Caki2 (cell line): Measurements from ENCODE around the gene BOD1L1. TPM values are rescaled to one million over a fixed set of nuclear protein-coding genes. Genes with fewer than 3 reads are reported as not detected.

Source experiments
- DNase-seq: peaks from one replicate; pipeline ENCODE4 v3.0.0-alpha.2; 2015; ENCODE audit warnings: low read depth
- in situ Hi-C: cut with HindIII; loops from 2 replicates; pipeline ENCODE4 v1.10.0; 2016; ENCODE audit warnings: low sequenced_read_pairs, low pct_unique_long_range_greater_than_20kb, mixed read lengths
- total RNA-seq: library from RNA; depleted of rRNA; stranded (reverse); fragments of >200 nt; shearing (Covaris generic); gene quantifications from 2 replicates; pipeline ENCODE4 v1.2.3, GENCODE V29; 2014; ENCODE audit warnings: low replicate concordance

The BOD1L1 gene
- total RNA-seq, 1 experiment from 2014 or later: 5.0 TPM

DNA sequence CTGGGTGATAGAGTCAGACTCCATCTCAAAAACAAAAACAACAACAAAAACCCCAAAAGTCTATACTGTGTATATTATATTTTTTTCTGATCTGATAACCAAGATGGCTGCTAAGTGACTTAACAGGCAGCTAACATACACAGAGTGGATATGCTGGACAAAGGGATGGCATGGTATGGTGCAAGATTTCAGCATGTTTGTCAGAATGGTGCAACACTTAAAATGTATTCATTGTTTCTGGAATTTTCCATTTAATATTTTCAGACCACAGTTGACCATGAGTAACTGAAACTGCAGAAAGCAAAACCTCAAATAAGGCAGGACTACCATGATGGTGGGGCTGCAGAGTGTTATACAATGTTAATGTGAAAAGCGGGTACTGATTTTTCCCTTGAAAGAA is 6.1 kb upstream of the BOD1L1 start:
- in situ Hi-C loops: no loop called here
- DNase-seq: no peak

DNA sequence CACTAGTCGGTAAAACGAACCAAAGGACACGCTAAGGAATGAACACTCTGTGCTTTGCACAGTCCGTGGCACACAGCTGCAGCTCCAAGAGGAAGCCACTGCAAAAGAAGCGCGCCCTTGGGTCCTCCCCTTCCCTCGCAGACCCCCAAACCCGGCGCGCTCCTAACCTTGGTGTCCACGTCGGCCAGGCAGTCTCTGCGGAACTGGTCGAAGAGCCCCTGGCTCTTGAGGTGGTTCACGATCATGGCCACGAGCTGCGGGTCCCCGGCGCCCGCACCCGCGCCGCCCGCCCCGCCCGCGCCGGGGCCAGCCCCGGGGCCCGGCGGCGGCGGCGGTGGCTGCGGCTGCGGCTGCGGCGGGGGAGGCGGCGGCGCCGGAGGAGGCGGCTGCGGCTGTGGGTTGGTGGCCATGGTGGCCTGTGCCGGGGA is 333 bp downstream of the BOD1L1 start:
- in situ Hi-C loops: no loop called here
- no peak for DNase-seq

DNA sequence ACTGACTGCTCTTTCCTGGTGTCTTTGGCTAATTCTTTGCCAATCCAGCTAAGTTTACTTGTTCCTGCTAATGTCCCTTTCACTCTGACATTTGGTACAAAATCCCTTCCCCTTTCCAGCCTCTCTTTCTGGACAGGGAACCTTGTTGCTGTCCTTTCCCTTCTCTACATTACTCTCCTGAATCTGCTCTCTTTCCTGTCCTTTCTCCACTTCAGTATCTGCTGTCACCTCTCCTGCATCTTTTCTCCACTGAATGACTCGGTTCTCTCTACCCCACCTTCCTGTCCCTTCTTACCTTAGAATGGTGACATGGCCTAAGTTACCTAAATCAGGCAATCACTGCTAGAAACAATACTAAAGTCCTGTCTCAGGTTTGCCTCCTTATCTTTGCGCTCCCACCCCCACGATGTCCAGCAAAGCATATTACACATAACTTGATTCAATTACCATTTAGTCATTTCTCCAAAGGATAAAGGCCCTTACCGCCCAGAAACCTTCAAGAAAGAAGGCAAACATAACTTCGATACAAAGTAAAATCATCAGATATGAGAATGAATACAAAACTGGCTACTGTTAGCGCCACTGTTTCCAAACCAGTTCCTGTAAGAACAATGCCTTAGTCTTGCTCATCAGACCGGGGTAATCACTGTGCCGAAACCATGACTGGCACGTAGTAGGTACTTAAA is 890 bp downstream of the BOD1L1 start:
- in situ Hi-C loops: no loop called here
- DNase-seq: peak; percentile 10

DNA sequence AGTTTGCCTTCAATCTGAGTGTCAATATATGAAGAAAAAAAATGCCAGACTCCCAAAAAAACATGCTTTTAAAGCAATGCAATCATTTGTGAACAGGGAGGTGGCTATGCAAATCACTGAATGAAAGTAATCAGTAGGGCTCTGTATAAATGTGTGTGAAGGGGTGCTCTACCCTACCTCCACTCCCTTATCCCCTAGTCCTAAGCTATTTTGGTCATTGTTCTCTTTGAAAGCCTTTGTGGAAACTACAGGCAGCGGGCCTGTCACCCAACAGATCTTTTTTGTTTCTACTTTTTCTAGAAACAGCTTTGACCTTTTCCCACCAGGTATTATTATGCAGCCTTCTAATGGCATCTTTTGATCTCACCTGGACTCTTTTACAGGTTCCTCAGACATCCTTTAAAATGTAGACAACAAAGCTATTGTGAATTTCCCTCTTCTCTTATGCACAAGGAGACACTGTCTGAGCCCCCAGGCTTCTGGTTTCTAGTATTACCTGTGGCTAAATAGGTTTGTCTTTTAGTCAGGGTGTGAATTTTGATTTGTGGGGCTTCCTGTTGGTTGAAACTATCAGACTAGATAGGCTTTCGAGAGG is 9.2 kb downstream of the BOD1L1 start:
- in situ Hi-C loops: no loop called here
- no peak for DNase-seq

DNA sequence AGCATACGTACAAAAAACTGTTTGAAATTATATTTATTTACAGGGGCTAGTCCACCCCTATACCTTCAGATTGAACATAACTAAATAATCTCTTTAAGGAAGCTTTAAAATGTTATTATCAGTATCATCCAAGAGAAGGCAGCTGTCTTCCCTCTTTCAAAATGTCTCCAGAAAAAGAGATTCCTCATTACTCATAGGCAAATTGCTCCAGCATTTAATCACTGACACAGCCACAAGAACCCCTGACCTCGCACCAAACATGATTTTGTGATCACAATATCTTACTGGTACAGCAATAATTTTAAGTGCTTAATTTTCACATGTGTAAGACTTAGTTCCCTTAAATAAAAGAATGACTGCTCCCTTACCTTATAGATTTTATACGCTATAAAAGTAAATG is 9.7 kb downstream of the BOD1L1 start:
- in situ Hi-C loops: no loop called here
- DNase-seq: no peak

DNA sequence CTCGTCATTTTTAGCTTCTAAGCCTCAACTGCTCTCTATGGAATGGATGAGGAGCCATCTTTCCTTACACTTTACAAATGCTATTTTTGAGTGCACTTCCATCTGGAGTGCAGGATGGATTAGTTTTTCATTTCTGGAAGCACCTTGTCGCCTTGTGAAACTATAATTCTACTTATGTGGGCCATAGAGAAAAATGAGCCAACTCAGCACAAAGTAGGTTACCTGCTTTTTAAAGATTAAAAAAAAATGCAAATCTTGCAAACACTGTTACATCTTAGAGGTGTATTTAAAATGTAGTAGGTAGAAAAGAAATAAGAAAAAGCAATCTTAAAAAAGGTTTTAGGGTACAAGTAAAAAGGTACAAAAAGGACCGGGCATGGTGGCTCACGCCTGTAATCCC is 10.9 kb downstream of the BOD1L1 start:
- in situ Hi-C loops: no loop called here
- no peak for DNase-seq

DNA sequence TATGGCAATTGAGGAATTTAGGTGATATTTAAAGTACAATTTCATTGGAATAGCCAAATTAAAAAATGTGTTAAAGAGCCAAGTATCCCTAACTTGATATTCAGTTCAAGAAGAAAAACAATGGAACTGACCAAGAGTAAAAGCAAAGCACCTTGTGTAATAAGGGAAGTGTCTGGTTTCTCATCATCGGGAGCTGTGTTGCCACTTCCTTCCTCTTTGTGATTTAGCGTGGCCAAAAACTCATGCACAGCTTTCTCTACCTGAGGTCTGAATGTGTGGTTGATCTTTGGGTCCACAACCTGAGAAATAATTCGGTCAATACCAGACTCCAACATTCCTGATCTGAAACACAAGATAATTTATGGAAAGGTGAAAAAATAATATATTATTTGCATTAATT is 12.4 kb downstream of the BOD1L1 start:
- DNase-seq: no peak
- in situ Hi-C loops: no loop called here

DNA sequence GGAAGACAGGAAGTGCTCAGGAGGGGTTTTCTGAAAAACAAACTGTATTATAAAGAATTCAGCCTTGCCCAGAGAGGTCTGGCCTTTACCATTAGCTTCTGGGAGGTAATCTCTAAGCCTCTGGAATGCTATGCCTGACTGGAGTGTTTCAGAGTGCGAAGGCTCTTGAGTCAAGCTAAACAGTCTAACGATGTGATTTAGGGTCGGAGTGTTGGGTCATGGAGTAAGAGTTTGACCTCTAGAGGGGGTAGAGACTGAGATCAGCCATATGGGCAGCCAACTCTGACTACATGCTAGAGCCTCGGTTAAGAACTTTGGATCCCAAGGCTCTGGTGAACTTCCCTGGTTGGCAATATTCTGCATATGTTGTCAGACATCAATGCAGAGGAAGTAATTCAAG is 15.0 kb downstream of the BOD1L1 start:
- no peak for DNase-seq
- in situ Hi-C loops: no loop called here

DNA sequence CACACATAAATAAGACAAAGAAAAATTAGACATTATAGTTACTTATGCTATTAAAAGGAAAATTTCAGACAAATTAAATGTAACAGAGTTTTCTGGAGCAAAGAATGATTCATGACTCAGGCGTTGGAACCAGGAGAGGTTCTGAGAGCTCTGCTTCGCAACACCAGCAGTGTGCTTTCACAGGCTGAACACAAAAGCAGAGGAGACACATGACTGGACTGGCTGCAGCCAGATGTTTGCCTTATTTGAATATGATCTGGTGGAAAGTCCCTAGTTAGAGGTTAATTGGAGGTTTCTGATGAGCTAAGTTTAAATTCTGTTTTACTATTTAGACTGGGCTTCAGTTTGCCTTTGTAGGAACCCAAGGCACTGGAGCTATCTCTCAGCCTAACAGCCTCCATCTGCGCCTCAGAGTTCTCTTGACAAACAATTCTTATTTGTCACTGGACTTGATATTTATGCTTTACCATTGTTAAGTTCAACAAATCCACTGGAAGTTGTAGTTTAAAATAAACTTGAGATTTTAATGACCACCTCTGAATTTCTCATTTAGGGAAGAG is 16.2 kb downstream of the BOD1L1 start:
- in situ Hi-C loops: no loop called here
- no peak for DNase-seq

DNA sequence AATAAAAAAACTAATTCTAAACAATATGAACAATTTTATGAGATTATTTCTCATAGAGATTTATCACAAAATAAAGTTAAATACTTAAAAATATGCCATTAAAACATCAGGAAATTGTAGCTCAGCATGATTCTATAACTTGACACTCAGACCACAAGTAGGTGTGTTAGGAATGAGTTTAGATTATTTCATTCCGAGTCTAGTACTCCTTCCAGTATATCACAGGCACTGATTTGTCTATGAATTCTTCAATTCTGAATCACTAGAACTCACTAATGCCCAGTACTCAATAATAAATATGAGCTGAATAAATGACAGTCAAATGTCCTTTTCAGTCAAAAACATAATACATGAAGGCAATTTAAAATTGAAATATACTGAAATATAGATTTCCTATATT is 22.2 kb downstream of the BOD1L1 start:
- in situ Hi-C loops: no loop called here
- DNase-seq: no peak

DNA sequence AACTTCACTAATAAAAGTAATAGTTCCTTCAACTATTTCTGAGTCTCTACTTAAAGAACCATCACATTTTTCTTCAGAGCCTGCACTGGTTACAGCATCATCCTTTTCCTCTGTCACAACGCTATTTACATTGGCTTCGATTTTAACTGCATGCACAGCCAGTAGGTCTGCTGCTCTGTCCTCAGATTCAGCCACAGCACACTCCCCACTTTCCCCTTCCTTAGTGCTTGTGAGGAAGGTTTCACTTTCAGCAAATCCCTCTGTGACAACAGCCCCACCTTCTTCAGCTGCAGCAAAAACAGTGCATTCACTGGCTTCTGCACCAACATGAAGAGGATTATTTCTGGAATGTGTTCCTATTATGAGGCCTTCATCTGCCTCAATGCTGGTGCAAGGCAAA is 25.7 kb downstream of the BOD1L1 start:
- no peak for DNase-seq
- in situ Hi-C loops: no loop called here

DNA sequence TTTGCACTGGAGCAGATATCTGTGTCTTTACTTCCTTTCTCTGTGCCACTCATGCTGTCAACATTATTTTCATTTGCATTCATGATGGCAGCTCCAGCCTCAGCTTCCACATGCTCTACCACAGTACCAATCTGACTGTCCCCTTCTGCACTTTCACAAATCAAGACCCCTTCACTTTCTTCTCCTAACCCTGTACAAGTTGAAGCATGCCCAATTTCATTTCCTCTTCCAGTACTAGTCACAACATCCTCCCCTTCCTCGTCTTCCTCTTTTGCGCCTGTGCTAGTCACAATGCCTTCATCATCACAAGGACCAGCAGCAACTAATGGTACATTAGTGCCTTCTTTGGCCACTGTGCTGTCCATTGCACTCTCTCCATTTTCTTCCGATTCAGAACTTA is 26.5 kb downstream of the BOD1L1 start:
- no peak for DNase-seq
- in situ Hi-C loops: no loop called here

DNA sequence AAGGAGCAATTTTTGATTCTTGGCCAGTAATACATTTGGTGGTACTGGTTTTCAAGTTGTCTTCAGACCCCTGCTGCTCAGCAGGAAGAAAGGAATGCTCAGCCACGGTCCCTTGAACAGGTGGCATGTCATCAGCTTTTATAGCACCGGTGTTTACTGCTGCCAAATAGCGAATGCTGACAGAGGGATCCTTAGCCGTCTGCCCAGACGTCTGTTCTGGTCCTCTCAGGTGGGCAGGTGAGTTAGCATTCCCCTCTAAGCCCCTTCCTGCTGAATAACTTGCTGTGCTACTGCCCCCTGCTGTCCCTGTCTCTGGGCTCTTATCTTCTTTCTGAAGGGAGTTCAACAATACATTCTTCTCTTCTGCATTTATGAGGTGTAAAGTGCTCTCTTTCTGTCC is 28.4 kb downstream of the BOD1L1 start:
- no peak for DNase-seq
- in situ Hi-C loops: no loop called here

DNA sequence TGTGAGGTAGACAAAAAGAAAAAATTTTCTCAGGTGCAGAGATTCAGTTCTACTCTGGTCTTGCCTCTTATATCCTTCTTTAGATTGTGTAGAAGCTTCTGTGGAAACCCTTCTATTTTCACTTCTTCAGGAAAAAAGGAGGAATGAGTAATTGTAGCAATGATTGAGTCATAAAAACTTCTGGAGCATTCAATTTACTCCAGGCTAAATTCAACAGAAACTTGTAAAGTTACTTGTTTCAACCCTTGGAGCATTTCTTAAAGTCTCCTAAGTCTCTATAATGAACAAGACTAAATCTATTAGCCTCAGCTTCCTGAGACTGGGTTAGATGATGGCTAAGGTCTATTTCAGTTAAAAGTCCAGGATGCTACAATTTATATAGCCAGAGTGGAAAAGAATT is 29.9 kb downstream of the BOD1L1 start:
- DNase-seq: no peak
- in situ Hi-C loops: no loop called here

DNA sequence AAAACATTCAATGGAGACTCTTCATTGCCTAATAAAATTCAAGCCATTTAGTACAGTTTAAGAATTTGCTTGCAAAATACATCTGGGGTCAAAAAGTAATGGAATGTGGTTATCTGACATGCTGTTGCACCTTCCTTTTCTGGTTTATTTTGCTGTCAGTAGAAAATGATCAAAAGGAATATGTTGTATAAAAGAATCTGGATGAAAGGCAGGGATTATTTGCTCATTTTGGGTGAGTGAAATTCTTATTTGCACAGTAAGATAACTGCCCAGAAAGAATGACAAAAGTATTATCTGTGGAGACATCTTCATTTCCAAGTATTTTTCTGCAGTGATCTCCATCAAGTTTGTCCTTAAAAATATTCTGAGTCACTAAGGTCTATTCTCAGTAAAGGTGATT is 30.4 kb downstream of the BOD1L1 start:
- no peak for DNase-seq
- in situ Hi-C loops: no loop called here

DNA sequence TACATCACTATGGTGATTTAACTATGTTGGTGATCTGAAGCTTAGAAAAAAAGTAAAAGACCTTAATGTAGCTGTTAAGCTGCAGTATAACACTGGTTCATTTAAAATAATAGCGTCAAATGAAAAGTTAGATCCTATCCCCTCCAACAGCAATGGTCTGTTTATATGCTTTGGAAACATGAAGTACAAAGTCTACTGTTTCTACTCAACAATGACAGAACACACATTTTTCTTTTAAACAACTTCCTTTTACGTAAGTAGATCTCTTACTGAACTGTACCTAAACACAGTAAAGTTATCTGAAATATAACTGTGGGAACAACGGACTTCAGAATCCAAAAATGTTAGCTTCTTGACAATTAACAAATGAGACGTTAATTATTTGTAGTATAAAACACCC is 35.3 kb downstream of the BOD1L1 start:
- no peak for DNase-seq
- in situ Hi-C loops: no loop called here

DNA sequence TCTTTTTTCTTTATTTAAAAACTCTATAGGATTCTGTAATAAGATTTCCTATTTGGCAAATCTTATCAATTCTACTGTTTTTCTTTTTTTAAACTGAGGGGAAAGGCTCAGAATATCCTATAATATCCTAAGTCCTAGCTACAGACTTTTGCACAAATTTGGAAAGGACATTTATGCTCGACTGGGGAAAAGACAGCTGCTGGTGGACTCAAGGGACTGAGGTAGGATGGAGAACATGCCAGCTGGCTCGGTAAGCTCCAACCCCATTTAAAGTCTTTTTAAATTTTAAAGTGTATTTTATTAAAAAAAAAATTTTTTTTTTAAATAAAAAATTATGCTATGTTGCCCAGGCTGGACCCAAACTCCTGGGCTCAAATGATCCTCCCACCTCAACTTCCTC is 36.8 kb downstream of the BOD1L1 start:
- in situ Hi-C loops: no loop called here

DNA sequence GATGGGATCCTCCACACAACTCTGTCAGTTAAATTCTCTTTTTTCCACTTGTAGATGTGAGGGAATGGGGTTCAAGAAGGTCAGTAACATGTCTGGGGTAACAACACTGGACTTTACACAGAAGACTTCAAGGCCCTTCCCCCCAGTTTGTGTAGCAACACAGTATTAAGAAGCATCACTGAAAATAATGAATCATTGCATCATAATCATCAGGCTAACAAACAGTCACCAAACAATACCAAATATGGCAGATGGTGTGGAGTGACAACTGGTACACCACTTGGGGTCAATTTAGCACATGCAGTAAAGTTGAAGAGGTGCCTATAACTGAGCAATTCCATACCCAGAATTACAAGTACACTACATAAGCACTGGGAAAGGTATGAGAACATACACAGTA is 38.6 kb downstream of the BOD1L1 start:
- in situ Hi-C loops: no loop called here
- no peak for DNase-seq

More for the DNA sequence above, 36.8 kb downstream of the BOD1L1 start:
- no peak for DNase-seq

DNA sequence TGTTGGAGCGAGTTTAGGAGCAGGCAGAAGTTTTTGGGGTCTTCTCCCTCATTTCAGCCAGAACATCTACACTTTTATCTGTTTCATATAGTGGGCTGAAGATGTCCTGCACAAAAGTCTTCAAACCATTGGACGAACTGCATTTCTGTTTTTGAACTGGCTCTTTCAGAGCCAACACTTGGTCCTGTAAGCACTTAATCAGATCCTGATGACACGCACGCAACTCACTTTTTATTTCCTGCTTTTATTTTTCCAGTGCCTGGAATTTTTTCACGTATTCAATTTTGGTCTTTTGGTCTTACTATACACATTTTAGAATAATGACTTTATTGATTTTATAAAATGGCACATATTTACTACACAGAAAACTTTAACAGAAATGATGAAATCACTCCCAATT is 43.0 kb downstream of the BOD1L1 start:
- DNase-seq: no peak
- in situ Hi-C loops: no loop called here

DNA sequence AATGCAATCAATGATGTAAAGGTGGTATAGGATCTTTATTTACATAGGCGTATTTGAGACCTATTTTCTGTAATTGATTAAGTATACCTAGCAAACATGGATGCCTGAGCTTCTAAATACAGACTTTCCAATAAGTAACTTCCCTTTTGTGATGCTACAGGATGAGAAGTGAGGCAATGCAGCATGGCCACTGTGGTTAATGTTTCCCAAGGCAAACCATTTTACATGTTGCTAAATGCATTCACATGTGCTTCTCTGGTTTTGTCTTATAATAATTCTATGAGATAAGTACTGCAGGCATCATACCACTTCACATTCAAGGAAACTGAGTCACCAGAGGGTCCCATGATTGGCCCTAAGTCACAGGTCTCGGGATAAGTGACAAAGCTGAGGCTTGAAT is 47.5 kb downstream of the BOD1L1 start:
- no peak for DNase-seq
- in situ Hi-C loops: no loop called here
